Thyroid gland (tissue), 4 donors: ENCODE data around the gene AFF3.

Experiments
- CTCF ChIP-seq, 6 experiments: fragments of 200-600 bp in 3 of 6; fragments of 450-650 bp in 3 of 6; sonication (generic) in 3 of 6; IDR thresholded peaks; one replicate each; pipeline ENCODE4 v1.5.1; 2016 to 2019; ENCODE audit warnings: antibody characterized with exemption in 6 of 6, mild to moderate bottlenecking in 2 of 6, inconsistent platforms in 1 of 6, moderate library complexity in 1 of 6
- POLR2A ChIP-seq, 2 donors: fragments of 450-650 bp; IDR thresholded peaks; one replicate each; pipeline ENCODE4 v1.6.1; 2017; ENCODE audit warnings: antibody characterized with exemption in 2 of 2, mild to moderate bottlenecking in 2 of 2, moderate library complexity in 1 of 2

- no peak for TF ChIP-seq CTCF (IDR thresholded peaks at IDR 0.05)
- TF ChIP-seq POLR2A (IDR thresholded peaks at IDR 0.05): no peak
Observed at GRCh38 chr2:99609851-99610381, 532.5 kb downstream of the AFF3 start.
